ENCODE data around the gene COL18A1.
"Not testable (repeated sequence)": the region's sequence is repeated elsewhere in the genome, so short reads cannot be mapped to it uniquely, and the experiment has no call there.

COL18A1 gene

DNA sequence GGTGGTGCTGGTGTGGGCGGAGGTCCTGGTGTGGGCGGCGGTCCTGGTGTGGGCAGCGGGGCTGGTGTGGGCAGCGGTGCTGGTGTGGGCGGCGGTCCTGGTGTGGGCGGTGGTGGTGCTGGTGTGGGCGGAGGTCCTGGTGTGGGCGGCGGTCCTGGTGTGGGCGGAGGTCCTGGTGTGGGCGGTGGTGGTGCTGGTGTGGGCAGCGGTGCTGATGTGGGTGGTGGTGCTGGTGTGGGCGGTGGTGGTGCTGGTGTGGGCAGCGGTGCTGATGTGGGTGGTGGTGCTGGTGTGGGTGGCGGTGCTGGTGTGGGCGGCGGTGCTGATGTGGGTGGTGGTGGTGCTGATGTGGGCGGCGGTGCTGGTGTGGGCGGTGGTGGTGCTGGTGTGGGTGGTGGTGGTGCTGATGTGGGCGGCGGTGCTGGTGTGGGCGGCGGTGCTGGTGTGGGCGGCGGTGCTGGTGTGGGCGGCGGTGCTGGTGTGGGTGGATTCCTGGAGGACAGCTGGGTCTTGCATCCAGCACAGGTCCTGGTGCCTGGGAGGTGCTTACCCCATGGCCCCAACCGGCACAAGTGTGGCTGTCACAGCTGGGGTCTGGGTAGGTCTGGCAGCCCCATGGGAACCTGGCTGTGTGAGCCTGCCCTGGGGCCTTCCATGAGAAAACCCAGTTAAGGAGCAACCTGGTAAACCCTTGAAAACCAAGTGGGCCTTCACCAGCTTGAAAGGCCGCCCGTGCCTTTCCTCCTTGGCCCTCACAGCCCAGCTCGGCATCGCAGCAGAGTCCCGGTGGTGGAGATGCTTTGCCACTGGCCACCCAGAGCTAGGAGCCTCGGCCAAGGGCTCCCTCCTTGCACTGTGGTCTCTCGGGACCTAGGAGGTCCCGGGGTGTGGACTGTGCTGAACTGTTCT lies 38.0 kb downstream of the COL18A1 start:
- not testable (repeated sequence) for DNase-seq

DNA sequence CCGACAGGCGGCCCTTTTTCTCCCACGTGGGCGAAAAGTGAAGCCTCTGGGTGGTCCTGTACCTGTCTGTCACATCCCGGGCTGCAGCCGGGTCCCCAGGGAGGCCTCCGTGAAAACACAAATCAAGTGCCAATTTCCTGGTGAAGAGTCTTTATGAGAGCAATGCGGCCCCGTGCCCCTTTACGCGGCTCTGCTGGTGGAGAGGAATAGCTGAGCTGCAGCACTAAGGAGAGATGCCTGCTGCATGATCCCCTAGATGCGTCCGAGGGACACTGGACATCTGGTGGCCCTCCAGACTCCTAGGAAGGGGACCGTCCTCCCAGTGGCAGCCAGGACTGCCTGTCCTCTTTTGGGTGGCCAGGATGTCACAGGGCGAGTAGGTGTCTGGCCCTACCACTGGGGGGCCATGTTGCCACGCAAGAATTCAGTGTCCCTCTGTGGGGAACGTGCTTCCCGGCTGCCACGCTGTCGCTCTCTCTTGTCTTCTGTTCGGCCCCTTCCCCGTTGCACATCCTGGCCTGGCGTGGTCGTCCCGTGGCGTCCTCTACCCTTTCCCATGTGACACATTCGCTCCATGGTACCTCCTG lies 38.7 kb downstream of the COL18A1 start:
- no peak for DNase-seq

DNA sequence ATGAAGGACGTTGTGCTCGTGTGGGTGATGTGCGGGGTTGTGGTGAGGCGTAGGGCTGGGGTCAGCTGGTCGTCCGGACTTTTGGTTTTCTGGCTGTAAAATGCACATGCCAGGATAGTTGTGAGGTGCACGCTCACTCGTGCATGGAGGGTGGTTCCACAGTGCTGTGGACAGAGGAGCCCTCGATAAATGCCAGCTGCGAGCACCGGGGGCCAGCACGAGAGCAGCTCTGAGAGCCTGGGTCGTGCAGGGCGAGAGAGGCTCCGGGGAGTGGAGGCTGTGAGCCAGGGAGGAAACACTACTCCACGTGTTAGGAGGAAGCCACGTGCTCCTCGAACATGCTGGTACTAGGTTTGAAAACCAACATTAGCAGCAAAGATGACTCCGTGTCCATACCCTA lies 39.4 kb downstream of the COL18A1 start:
- no peak for DNase-seq

DNA sequence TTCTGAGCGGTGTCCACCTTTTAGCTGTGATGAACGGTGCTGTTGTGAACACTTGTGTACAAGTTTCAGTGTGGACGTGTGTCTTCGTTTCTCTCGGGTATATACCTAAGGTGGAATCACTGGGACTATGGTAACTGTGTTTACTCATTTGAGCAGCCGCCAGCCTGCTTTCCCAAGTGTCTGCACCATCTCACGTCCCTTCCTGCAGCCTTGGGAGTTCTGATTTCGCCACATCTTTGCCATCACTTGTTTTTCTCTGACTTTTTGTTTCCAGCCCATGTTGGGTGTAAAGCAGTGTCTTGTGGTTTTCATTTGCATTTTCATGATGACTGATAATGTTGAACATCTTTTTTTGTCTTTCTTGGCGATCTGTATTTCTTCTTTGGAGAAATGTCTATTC lies 40.4 kb downstream of the COL18A1 start:
- no peak for DNase-seq

DNA sequence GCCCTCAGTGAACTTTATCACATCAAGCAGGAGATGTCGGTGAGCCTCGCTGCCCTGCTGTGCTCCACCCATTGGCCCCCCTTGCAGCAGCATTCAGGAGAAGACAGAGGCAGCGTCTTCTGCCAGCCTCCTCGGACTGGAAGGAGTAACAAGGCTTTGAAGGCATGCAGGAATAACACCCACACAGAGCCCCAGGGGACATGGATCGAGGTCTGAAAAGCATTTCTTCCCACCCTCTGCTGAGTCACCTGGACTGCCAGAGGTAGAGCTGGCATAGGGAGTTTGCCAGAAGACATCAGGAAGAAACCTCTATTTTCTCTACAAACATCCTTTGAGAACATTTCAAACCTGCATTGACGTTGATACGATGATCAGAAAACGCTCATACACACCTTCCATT lies 42.9 kb downstream of the COL18A1 start:
- no peak for DNase-seq

DNA sequence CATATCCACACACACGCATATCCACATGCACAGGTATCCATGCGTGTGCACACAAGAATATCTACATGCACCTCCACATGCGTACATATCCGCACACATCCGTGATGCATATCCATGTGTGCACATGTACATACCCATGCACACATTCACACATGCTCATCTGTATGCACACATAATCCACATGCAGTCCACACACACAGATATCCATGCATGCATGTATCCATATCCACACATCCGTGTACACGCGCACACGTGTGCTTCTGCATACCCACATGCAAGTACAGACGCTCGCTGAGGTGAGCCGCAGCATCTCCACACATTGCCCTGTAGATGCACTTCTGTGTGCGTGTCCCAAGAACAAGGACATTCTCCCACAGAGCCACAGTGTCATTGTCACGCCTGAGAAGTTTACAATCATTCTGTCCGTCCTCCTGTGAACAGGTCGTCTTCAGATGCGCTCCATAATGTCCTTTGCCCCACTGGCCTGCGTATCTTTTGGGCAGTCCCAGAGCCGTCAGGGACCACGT lies 43.4 kb downstream of the COL18A1 start:
- DNase-seq, result no peak

DNA sequence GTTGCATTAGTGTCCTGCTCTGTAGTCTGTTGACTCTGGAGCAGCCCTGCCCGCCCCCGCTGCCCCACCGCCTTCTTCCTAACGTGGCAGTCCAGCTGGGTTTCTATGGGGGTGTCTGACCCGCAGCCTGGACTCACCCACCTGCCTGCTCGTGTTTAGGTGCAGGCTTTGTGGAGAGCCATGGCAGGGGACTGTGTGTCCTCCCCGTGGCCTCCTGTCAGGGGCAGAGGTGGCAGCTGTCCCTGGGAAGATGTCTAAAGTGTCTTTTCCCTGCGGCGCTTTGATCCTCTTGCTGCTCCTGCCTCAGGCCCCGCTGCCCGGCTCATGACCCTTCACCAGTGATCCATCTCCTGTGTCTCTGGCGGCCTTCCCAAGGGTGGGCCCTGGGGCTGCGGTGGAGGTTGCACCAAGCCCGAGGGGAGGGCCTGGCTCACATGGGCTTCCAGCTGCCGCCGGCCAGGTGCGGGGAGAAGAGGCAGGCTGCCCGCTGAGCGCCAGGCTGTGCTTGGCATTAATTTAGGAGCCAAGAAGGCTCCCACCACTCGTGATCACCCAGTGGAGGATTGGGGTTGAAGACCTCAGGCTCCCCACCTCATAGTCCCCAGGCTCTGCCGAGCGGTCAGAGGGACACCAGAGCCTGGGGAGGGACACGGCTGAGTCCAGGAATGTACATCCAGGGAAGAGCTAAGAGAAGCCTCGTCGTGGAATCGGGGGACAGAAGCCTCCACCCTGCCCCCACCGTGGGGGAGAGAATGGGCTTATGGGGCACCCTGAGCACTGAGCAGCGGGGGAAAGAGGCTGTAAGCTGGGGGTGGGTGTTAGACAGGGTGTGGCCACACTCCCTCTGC lies 44.1 kb downstream of the COL18A1 start:
- no peak for DNase-seq

DNA sequence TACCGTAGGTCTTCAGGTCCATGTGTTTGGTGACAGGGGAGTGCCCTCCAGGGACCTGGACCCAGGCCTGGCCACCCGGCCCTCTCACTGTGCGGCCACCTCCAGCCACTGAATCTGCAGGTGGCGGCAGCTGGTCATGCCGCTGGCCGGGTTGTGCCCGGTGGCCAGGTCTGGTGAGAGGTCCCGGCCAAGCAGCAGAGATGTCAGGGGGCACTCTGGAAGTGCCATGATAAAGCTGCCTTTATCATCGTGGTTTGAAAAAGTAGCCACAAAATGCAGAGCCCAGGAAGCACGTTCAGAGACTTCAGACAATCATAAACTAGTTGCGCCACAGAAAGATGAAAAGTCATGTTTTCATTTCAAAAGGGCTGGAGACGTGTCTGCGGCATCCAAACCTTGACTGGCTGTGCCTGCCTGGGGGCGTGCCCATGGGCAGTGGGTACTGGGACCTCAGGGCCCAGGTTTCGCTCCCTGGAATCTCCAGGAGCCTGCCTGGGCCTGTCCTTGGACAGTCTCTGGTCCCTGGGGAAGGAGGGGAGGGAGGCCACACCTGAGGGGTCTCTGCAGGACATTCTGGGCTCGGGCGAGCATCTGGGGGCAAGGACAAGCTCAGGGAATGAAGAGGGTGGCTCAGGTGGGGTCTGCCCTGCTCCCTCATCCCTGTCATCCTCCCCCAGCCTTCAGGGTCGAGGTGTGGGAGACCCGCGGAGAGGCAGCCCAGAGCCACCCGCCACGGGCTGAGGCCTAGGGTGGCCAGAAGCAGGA lies 44.9 kb downstream of the COL18A1 start:
- DNase-seq, result no peak

DNA sequence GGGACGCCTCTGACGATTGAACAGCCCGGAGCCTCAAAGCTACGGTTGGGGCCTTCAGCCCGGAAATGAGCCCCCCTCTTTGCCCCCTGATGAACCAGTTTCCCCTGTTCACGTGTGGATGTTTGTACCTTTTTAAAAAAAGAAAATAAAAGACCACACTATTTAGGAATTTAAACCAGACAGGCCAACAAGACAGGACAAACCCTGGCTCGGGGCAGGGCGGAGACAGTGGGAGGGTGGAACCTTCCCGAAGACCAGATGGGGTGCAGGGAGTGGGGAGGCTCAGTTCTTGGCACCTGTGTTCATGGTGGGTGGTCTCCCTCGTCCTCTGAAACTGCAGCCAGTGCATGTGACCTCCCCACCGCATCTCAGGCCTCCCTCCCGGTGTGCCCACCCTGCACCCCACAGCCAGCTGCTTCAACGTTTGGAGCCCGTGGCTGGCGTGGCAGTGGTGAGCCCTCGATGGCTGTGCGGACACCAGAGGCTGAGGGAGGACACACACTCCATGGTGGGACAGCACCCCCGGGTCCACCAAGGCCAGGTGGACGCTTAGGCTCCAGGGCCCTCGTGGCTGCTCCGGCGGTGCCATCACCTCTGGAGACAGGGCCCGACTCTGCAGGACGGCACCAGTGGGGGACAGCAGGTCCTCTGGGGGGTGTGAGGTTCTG lies 45.6 kb downstream of the COL18A1 start:
- no peak for DNase-seq

DNA sequence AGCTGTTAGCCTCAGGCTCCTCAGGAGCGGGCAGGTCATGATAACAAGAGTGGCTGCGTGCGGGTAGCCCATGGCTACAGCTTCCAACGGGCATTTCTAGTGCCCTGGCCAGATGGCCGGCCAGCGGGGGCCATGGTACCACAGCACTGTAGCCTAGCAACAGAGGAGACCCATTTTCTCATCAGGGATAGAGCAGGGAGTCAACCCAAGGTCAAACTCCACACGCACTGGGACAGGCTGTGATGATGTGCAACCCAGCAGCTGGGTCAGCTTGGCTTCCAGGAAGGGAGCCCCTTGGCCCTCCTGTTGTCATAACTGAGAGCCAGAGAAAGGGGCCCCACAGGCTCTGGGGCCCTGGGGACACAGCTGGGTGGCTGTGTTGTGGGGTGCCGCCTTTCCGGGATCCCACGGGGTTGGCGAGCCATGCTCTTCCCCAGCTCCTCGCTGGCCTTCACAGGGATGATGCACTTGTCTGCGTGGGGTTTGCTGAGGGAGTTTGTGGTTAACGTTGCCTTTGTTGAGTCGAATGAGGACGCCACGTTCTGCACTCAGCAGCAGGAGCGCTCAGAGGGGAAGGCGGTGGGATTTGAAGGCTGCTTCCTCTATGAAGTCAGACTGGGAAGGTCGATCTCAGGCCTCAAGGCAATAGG lies 46.3 kb downstream of the COL18A1 start:
- no peak for DNase-seq

DNA sequence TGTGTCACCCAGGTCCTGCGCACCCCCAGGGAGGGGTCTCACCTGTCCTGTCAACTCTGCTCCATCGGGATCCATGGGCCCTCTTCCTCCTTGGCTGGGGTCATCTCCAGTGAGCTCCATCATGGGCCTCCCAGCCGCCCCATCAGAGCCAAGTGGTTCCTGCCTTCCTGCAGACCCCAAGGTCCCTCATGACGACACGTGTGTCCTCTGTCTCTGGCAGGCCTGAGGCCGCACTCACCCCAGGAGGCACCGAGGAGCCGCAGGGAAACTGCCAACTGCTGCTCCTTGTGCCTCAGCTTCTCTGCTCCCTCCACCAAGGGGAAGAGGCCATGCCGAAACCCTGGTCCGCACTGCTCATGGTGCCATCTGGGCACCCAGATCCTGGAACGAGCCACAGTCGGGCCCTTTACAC lies 46.8 kb downstream of the COL18A1 start:
- no peak for DNase-seq

DNA sequence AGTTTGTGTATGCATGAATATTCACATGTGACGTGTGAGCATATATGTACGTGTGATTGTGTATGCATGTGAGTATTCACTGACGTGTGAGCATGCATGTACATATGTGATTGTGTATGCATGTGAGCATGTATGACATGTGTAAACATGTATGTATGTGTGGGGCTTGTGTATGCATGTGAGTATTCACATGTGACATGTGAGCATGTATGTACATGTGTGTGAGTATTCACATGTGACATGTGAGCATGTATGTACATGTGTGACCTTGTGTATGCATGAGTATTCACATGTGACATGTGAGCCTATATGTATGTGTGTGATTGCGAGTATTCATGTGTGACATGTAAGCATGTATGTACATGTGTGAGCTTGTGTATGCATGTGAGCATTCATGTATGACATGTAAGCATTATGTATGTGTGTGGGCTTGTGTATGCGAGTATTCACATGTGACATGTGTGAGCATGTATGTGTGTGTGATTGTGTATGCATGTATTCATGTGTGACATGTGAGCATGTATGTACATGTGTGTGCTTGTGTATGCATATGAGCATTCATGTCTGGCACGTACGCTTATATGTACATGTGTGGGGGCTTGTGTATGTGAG lies 47.8 kb downstream of the COL18A1 start:
- no peak for DNase-seq

DNA sequence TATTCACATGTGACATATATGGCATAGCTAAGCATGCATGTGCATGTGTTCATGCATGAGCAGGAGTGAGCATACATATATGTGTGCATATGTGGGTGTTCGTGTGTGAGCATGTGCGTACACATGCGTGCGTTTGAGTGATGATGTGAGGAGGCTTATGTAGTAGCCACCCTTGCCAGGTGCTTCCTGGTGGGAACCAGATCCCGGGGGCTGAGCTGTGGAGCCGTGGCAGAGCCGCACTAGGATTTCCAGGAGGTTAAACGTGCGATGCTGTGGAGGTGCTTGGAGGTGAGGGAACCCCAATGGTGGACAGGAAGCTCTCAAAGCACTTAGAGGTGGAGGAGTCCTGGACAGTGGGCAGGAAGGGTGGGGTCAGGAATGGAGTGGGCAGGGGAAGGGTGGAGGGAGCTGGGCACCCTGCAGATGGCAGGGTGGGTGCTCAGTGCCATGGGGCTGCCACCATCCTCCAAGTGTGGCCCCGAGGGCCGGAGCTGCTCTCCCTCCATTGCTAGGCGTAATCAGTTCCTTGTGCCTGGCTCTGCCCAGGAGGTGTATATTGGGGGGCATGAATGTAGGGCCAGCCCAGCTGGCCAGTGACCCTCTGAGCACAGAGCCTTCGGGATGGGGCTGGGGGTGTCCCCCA lies 48.5 kb downstream of the COL18A1 start:
- DNase-seq, result no peak

DNA sequence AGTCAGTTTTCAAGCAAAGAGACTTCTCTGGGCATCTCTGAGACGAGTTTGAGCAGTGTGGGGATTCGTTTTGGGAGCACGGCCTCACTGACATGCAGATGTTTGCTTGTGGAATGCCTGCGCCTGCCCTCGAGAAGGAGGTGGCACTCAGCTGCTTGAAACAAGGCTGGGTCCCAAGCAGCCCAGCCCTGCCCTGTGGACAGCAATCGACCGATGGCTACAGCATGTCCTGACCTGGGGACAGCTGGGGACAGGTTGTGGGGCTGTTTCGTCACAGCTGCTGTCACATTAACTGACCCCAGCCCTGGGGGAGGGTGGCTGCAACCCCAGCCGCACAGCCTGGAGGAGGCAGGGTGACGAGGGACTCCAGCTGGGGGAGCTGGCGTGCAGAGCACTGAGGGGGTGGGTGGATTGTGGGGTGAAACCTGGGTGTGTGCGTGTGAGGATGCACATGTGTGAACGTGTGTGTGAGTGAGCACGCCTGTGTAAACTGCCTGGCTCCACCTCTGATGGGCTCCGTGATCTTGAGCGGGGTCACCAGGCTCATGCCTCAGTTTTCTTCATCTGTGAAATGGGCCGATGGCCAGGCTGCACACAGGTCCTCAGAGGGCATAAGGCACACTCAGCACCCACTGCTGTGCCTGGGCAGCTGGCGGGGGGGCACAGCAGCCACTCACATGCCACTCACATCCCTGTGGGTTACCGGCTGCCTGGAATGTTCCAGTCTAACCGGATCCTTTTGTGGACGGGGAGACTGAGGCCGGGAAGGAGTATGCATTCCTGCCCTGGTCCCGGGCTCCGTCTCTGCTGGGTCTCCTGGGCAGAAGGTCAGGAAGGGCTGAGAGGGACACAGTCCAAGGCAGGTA lies 49.3 kb downstream of the COL18A1 start:
- no peak for DNase-seq

DNA sequence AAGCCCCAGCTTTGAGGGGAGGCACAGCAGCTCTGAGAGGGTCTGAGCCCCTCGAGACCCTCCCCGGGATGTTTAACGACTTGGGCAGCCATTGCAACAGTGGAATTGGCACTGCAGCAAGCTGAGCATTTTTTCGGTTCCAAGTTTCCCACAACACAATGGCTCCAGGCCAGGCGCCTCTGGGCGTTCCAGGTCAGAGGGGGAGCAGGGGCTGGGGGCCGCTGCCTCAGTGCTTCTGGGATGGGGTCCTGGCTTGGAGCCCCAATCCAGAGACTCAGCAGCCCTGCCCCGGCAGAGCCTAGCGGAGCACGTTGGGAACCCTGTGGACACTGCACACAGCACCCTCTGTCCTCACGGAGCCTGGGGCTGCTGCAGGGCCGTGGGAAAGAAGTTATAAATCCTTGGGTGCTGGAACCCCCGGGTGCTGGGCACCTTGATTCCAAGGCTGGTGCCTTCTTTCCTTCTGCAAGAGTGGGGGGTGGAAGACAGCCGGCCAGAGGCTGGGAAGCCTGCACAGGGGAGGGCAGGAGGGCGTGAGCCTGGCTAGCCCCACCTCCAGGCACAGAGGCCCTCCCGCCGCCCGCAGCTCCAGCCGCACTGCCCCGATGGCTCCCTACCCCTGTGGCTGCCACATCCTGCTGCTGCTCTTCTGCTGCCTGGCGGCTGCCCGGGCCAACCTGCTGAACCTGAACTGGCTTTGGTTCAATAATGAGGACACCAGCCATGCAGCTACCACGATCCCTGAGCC lies 50.1 kb downstream of the COL18A1 start:
- DNase-seq, result peak; percentile 19

DNA sequence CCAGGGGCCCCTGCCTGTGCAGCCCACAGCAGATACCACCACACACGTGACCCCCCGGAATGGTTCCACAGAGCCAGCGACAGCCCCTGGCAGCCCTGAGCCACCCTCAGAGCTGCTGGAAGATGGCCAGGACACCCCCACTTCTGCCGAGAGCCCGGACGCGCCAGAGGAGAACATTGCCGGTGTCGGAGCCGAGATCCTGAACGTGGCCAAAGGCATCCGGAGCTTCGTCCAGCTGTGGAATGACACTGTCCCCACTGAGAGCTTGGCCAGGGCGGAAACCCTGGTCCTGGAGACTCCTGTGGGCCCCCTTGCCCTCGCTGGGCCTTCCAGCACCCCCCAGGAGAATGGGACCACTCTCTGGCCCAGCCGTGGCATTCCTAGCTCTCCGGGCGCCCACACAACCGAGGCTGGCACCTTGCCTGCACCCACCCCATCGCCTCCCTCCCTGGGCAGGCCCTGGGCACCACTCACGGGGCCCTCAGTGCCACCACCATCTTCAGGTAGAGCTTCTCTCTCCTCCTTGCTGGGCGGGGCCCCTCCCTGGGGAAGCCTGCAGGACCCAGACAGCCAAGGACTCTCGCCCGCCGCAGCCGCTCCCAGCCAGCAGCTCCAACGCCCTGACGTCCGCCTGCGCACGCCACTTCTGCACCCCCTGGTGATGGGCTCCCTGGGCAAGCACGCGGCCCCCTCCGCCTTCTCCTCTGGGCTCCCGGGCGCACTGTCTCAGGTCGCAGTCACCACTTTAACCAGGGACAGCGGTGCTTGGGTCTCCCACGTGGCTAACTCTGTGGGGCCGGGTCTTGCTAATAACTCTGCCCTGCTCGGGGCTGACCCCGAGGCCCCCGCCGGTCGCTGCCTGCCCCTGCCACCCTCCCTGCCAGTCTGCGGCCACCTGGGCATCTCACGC lies 51.0 kb downstream of the COL18A1 start:
- DNase-seq, result no peak

DNA sequence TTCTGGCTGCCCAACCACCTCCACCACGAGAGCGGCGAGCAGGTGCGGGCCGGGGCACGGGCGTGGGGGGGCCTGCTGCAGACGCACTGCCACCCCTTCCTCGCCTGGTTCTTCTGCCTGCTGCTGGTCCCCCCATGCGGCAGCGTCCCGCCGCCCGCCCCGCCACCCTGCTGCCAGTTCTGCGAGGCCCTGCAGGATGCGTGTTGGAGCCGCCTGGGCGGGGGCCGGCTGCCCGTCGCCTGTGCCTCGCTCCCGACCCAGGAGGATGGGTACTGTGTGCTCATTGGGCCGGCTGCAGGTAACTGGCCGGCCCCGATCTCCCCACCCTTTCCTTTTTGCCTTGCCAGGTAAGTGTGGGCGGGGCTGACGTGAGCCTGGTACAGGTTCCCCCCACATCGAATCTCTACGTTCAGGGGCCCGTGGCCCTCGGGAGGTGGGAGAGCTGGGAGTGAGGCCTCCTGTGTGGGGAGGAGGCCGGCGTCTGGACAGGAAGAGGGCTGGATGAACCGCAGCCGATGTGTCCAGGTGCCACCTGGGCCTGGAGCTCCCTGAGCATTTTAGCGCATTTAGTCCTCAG lies 51.7 kb downstream of the COL18A1 start:
- no peak for DNase-seq

Measured in GDM1 (cell line).